HepG2 (cell line): Measurements from ENCODE around the gene PCGF2. TPM values are rescaled to one million over a fixed set of nuclear protein-coding genes. Genes with fewer than 3 reads are reported as not detected.
A peak's percentile ranks its signal among the peaks of the same experiment; 100 is the strongest.

Source experiments
- CBX2 ChIP-seq, 2 experiments: fragments of 200-600 bp in 1 of 2; sonication (generic); formaldehyde crosslinking in 1 of 2; IDR thresholded peaks; 2 replicates each; pipeline versions ENCODE4 v1.7.0 to v1.8.1; 2018 to 2022; ENCODE audit warnings: low read depth in 2 of 2, low read length in 1 of 2, mild to moderate bottlenecking in 1 of 2, missing genetic modification reagents in 1 of 2
- EEA1 ChIP-seq: sonication (generic); formaldehyde crosslinking; IDR thresholded peaks from 2 replicates; pipeline ENCODE4 v1.5.1; 2020; ENCODE audit warnings: mild to moderate bottlenecking, missing genetic modification reagents, borderline replicate concordance
- FOXO4 ChIP-seq: sonication (generic); formaldehyde crosslinking; conservative IDR thresholded peaks from 2 replicates; pipeline ENCODE4 v1.8.1; 2023; ENCODE audit warnings: missing genetic modification reagents
- HDAC2 ChIP-seq: sonication (generic); formaldehyde crosslinking; IDR thresholded peaks from 2 replicates; pipeline ENCODE4 v1.4.0; 2020; ENCODE audit warnings: missing genetic modification reagents
- HNRNPK ChIP-seq: fragments of 200-400 bp; formaldehyde crosslinking; IDR thresholded peaks from 2 replicates; pipeline ENCODE4 v1.6.1; 2018; ENCODE audit warnings: low read length, low read depth, moderate library complexity, mild to moderate bottlenecking; ENCODE audit not compliant: poor library complexity, severe bottlenecking
- HOXA5 ChIP-seq: sonication (generic); formaldehyde crosslinking; IDR thresholded peaks from 2 replicates; pipeline ENCODE4 v1.4.0; 2020; ENCODE audit warnings: missing genetic modification reagents
- JDP2 ChIP-seq: sonication (generic); formaldehyde crosslinking; IDR thresholded peaks from 2 replicates; pipeline ENCODE4 v1.8.1; 2022; ENCODE audit warnings: missing genetic modification reagents, borderline replicate concordance
- KDM2A ChIP-seq: sonication (generic); formaldehyde crosslinking; IDR thresholded peaks from 2 replicates; pipeline ENCODE4 v1.4.0; 2020; ENCODE audit warnings: low read depth, missing genetic modification reagents, borderline replicate concordance
- KLF16 ChIP-seq, 2 experiments: sonication (generic) in 1 of 2; formaldehyde crosslinking in 1 of 2; IDR thresholded peaks; 2 replicates each; pipeline versions ENCODE4 v1.6.1 to v1.8.0; 2016 to 2023; ENCODE audit warnings: missing genetic modification reagents in 2 of 2, missing compliant biosample characterization in 1 of 2
- LRRFIP1 ChIP-seq: sonication (generic); formaldehyde crosslinking; conservative IDR thresholded peaks from 2 replicates; pipeline ENCODE4 v1.4.0; 2020; ENCODE audit warnings: missing genetic modification reagents
- REXO4 ChIP-seq: sonication (generic); formaldehyde crosslinking; IDR thresholded peaks from 2 replicates; pipeline ENCODE4 v1.8.0; 2022; ENCODE audit warnings: missing genetic modification reagents, mild to moderate bottlenecking, borderline replicate concordance
- RFX5 ChIP-seq: IDR thresholded peaks from 2 replicates; pipeline ENCODE4 v1.6.1; 2011; ENCODE audit warnings: low read depth, low read length, improper control_type of control experiment
- TRIM22 ChIP-seq: fragments of 450-650 bp; IDR thresholded peaks from 2 replicates; pipeline ENCODE4 v1.6.1; 2017
- ZFX ChIP-seq: sonication (generic); formaldehyde crosslinking; IDR thresholded peaks from 2 replicates; pipeline ENCODE4 v1.4.0; 2020; ENCODE audit warnings: mild to moderate bottlenecking, low read depth, missing genetic modification reagents, moderate library complexity
- ZNF180 ChIP-seq: sonication (generic); formaldehyde crosslinking; IDR thresholded peaks from 2 replicates; pipeline ENCODE4 v1.4.0; 2020; ENCODE audit warnings: low read depth, missing genetic modification reagents, borderline replicate concordance
- ZNF317 ChIP-seq: sonication (generic); formaldehyde crosslinking; IDR thresholded peaks from 2 replicates; pipeline ENCODE4 v1.5.0; 2020; ENCODE audit warnings: mild to moderate bottlenecking, missing genetic modification reagents
- ZNF510 ChIP-seq: sonication (generic); formaldehyde crosslinking; IDR thresholded peaks from 2 replicates; pipeline ENCODE4 v1.4.0; 2020; ENCODE audit warnings: low read depth, mild to moderate bottlenecking, missing genetic modification reagents
- ZNF512 ChIP-seq: sonication (generic); formaldehyde crosslinking; IDR thresholded peaks from 2 replicates; pipeline ENCODE4 v1.4.0; 2020; ENCODE audit warnings: mild to moderate bottlenecking, missing genetic modification reagents
- ZNF605 ChIP-seq: sonication (generic); formaldehyde crosslinking; IDR thresholded peaks from 2 replicates; pipeline ENCODE4 v1.8.0; 2022; ENCODE audit warnings: mild to moderate bottlenecking, missing genetic modification reagents
- ZNF800 ChIP-seq: sonication (generic); formaldehyde crosslinking; IDR thresholded peaks from 2 replicates; pipeline ENCODE4 v1.4.0; 2020; ENCODE audit warnings: missing genetic modification reagents
- polyA plus RNA-seq, 8 experiments: library from polyadenylated mRNA; depleted of rRNA in 3 of 8; stranded (reverse) in 7 of 8; unstranded in 1 of 8; fragments of >200 nt; fragmentation: Illumina TruSeq in 4 of 8; extraction: Trizol in 4 of 8; gene quantifications; 2 replicates each; pipeline versions ENCODE4 v1.2.1 to v1.2.3, GENCODE V29; 2011 to 2016; ENCODE audit warnings: low read depth in 4 of 8, missing spikeins in 1 of 8, mixed read lengths in 1 of 8; ENCODE audit not compliant: insufficient read depth in 1 of 8
- total RNA-seq, 5 experiments: library from RNA; depleted of rRNA; stranded (reverse); fragments of >200 nt; fragmentation: Illumina TruSeq; extraction: Trizol; gene quantifications; 2 replicates each; pipeline ENCODE4 v1.2.3, GENCODE V29; 2016; ENCODE audit warnings: low read depth in 1 of 5

The PCGF2 gene
- total and polyA plus RNA-seq, 2 of the 13 experiments (the other 11 are each of a cell fraction or from before 2014, with no cell fraction given): 11.6 to 29.4 TPM

- TF ChIP-seq KDM2A (CRISPR knock-in tag): peak; percentile 99
- TF ChIP-seq ZNF180 (CRISPR knock-in tag): no peak
- TF ChIP-seq ZNF800 (CRISPR knock-in tag): peak; percentile 92
- TF ChIP-seq TRIM22: no peak
- no peak for TF ChIP-seq RFX5
- no peak for TF ChIP-seq LRRFIP1 (CRISPR knock-in tag)
- TF ChIP-seq JDP2 (CRISPR knock-in tag): no peak
- peak; percentile 92 for TF ChIP-seq HNRNPK
- no peak for TF ChIP-seq KLF16 (CRISPR knock-in tag; IDR thresholded peaks at IDR 0.05)
- TF ChIP-seq REXO4 (CRISPR knock-in tag): no peak
- no peak for TF ChIP-seq ZNF512 (CRISPR knock-in tag)
- no peak for TF ChIP-seq ZNF605 (CRISPR knock-in tag)
- peak; percentile 7; the same call in 1 of the 2 replicates for TF ChIP-seq EEA1 (CRISPR knock-in tag)
- no peak for TF ChIP-seq CBX2 (IDR thresholded peaks at IDR 0.05; ENCODE audit: low read depth, low read length)
- TF ChIP-seq CBX2 (CRISPR knock-in tag; IDR thresholded peaks at IDR 0.05; ENCODE audit: low read depth): 0 out of 2 replicates have a peak, but pooled peaks have one; percentile 43
- no peak for TF ChIP-seq FOXO4 (CRISPR knock-in tag)
- TF ChIP-seq HOXA5 (CRISPR knock-in tag): no peak; the same call in 1 of the 2 replicates
- peak; percentile 73 for TF ChIP-seq ZFX
- TF ChIP-seq ZNF317 (CRISPR knock-in tag): peak; percentile 11; the same call in 1 of the 2 replicates
- TF ChIP-seq HDAC2: no peak
- no peak for TF ChIP-seq ZNF510 (CRISPR knock-in tag)
Measured at GRCh38 chr17:38729886-38730525, 18.1 kb downstream of the PCGF2 start, which contains the start of gene CISD3 (continued).
